ENCODE measurements around the gene LHX4. TPM values are rescaled to one million over a fixed set of nuclear protein-coding genes. Genes with fewer than 3 reads are reported as not detected.

The LHX4 gene
- total RNA-seq, 2 experiments from 2014 or later, result not detected

DNA sequence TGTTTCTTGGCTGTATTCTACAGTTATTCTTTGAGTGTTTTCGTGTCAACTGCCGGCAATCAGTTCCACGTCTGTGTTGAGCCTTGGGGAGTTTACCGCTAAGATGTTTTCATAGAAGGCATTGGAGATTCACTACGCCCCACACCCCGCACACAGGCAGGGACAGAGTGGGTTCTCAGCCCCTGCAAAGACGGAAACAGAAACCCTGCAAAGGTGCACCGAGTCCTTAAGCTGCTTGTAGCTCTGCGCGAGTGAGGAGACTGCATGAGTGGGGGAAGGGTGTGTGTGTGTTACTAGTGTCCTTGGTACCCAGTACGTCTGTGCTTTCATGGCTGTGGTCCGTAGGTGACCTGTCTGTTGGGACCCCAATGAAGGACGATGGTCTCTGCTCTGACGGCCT lies 1.9 kb downstream of the LHX4 start:
- peak overlapping the region; percentile 61 for H3K4me3 Mint-ChIP-seq
- no peak overlapping the region for H3K27ac Mint-ChIP-seq
- H3K36me3 Mint-ChIP-seq (ENCODE audit: low read depth), result no peaks in the 10 kb centered on the region
- CTCF ChIA-PET, result interaction anchor here (0.6 to 2.7 kb wide), 4 partner anchors 11 to 417 kb away, joined by 3 to 8 read pairs (median 4); no protein-coding TSS in a partner anchor
- H3K27me3 Mint-ChIP-seq (ENCODE audit: low read depth), result peaks cover 74% of the 10 kb centered on the region
- no peaks in the 10 kb centered on the region for H3K9me3 Mint-ChIP-seq
- intact Hi-C loops (cut with micrococcal nuclease), result loop anchor here (5.0 kb wide), 1 partner anchor 350 kb away; the partner anchor contains the start of gene TOR1AIP1
- no peak for DNase-seq
- peaks cover 46% of the 10 kb centered on the region for H3K4me1 Mint-ChIP-seq (ENCODE audit: low read depth)

DNA sequence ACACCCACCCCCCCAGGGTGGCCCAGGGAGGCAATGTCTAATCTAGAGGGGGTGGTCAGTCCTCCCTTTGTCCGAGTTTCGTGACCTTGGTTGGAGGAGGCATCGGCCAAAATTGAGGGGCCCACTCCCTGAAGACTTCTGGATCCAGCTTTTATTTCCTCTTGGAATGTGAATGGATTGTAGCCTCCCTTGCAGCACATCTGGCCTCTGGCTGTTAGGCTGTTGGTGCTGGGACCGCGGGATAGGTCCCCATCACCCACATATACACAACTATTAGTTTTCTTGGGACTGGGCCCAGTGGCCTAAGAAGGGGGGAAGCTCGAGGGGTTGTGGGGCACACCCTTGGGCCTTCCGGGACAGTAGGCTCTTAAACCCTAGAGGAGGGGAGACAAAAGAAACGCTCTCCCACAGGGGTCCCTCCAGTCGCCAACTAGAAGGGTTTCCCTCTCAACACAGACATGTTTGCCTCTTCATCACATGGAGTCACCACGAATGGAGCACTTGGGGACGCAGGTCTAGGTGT lies 2.5 kb downstream of the LHX4 start:
- intact Hi-C loops (cut with micrococcal nuclease), result loop anchor here (5.0 kb wide), 1 partner anchor 350 kb away; the partner anchor contains the start of gene TOR1AIP1
- H3K9me3 Mint-ChIP-seq, result no peaks in the 10 kb centered on the region
- H3K27me3 Mint-ChIP-seq (ENCODE audit: low read depth), result peaks cover 80% of the 10 kb centered on the region
- no peak overlapping the region for H3K27ac Mint-ChIP-seq
- CTCF ChIA-PET, result interaction anchor here (1.0 to 2.7 kb wide), 2 partner anchors 20 to 418 kb away, joined by 3 to 8 read pairs; no protein-coding TSS in a partner anchor
- no peak for DNase-seq
- no peak overlapping the region for H3K4me3 Mint-ChIP-seq
- H3K36me3 Mint-ChIP-seq (ENCODE audit: low read depth), result no peaks in the 10 kb centered on the region
- peaks cover 47% of the 10 kb centered on the region for H3K4me1 Mint-ChIP-seq (ENCODE audit: low read depth)

DNA sequence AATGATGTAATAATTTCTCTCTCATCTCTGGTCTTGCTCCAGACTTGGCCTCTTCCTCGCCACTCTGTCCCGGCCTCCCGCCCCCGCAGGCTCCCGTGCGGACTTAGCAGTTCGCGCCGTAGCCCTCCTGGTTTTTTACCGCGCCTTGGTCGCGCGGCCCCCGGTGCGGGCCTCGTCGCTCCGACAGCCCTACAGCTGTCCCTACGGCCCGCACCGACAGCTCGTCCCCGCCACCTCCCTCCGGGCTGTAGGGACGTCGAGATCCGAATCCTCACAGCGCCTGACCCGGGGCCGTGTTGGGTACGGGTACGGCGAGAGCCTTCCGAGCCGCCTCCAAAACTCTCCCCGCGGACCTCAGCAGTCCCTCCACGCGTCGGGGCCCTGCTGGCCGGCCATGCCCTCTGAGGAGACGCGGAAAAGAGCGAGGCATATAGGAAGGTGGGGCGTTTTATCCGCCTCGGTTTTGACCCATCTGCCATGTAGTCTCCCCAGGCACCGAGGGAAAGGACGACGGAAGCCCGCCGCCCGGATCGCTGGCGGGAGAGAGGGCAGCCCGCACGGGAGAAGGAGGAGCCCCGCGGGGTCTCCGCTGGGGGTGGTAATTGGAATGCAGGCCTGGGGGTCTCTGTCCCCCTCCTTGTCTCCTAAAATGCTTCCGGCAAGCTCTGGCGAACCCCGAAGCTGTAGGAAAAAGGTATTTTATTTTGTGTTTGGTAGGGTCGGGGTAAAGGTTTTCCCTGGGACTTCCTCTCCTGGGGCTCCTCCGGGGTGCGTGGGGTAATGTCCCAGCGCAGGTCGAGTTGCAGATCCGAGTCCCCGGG lies 3.3 kb downstream of the LHX4 start:
- intact Hi-C loops (cut with micrococcal nuclease), result loop anchor here (5.0 kb wide), 1 partner anchor 351 kb away; the partner anchor contains the start of gene TOR1AIP1
- H3K36me3 Mint-ChIP-seq (ENCODE audit: low read depth), result no peaks in the 10 kb centered on the region
- no peaks in the 10 kb centered on the region for H3K9me3 Mint-ChIP-seq
- peaks cover 49% of the 10 kb centered on the region for H3K4me1 Mint-ChIP-seq (ENCODE audit: low read depth)
- CTCF ChIA-PET, result interaction anchor here (2.7 kb wide), 1 partner anchor 20 kb away, joined by 8 read pairs; no protein-coding TSS in a partner anchor
- H3K27ac Mint-ChIP-seq, result no peak overlapping the region
- no peak for DNase-seq
- peaks cover 78% of the 10 kb centered on the region for H3K27me3 Mint-ChIP-seq (ENCODE audit: low read depth)
- no peak overlapping the region for H3K4me3 Mint-ChIP-seq

DNA sequence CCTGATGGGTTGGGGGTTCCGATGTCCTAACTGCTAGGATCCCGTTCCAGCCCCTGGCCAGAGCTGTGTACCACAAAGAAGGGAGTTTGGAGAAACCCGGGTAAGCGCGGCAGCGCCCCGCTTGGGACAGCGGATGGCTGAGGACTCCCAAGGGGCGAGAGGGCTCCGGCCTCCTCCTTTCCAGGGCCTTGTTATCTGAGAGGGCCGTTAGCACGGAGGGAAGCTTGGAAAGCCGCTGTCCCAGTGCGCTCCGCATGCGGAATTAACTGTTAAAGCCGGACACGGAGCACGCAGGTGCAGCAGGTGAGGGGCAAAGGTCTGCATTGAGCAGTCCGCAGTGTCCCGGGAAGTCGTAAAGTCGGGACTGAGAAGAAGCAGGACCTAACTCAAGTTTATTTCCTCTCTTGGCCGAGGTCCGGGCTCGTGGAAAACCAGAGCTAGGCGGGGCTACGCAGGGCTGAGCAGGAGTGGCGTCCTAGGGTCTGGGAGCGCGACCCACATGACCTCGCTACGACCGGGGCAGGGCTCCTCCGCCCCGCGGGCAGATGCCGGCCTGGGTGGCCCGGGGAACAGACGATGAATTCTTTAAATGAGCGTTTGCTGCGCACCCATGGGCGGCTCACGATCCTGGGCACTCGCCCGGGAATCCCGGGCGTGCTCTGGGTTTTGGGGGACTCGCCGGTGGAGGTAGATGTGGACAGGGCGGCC lies 4.5 kb downstream of the LHX4 start:
- no peak overlapping the region for H3K27ac Mint-ChIP-seq
- H3K36me3 Mint-ChIP-seq (ENCODE audit: low read depth), result no peaks in the 10 kb centered on the region
- no peak overlapping the region for H3K4me3 Mint-ChIP-seq
- no peak for DNase-seq
- H3K9me3 Mint-ChIP-seq, result no peaks in the 10 kb centered on the region
- CTCF ChIA-PET, result no interaction called here
- H3K27me3 Mint-ChIP-seq (ENCODE audit: low read depth), result peaks cover 76% of the 10 kb centered on the region
- intact Hi-C loops (cut with micrococcal nuclease), result loop anchor here (5.0 kb wide), 1 partner anchor 352 kb away; the partner anchor contains the start of gene TOR1AIP1
- H3K4me1 Mint-ChIP-seq (ENCODE audit: low read depth), result peaks cover 48% of the 10 kb centered on the region

DNA sequence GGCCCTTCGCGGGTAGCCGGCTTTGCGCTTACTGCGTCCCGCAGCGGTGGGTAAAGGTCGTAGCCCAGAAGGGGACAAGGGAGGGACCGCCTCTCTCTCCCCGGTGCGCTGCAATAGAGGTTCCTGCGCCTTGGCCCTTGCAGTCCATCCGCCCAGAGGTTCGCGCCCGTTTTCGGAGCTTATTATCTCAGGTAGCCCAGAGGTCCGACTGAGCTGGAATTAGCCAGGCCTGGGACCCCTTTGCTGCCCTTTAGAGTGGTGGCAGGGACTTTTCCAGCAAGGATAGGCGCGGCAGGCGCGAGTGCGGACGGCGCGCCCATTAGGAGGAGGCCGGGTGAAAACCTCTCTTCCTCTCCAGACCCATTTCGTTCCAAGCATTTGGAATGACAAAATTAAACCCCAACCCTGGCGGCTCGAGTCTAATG lies 5.0 kb downstream of the LHX4 start:
- peaks cover 80% of the 10 kb centered on the region for H3K27me3 Mint-ChIP-seq (ENCODE audit: low read depth)
- no peaks in the 10 kb centered on the region for H3K36me3 Mint-ChIP-seq (ENCODE audit: low read depth)
- DNase-seq, result no peak
- peaks cover 48% of the 10 kb centered on the region for H3K4me1 Mint-ChIP-seq (ENCODE audit: low read depth)
- intact Hi-C loops (cut with micrococcal nuclease), result no loop called here
- no peak overlapping the region for H3K27ac Mint-ChIP-seq
- CTCF ChIA-PET, result no interaction called here
- no peaks in the 10 kb centered on the region for H3K9me3 Mint-ChIP-seq
- H3K4me3 Mint-ChIP-seq, result no peak overlapping the region

DNA sequence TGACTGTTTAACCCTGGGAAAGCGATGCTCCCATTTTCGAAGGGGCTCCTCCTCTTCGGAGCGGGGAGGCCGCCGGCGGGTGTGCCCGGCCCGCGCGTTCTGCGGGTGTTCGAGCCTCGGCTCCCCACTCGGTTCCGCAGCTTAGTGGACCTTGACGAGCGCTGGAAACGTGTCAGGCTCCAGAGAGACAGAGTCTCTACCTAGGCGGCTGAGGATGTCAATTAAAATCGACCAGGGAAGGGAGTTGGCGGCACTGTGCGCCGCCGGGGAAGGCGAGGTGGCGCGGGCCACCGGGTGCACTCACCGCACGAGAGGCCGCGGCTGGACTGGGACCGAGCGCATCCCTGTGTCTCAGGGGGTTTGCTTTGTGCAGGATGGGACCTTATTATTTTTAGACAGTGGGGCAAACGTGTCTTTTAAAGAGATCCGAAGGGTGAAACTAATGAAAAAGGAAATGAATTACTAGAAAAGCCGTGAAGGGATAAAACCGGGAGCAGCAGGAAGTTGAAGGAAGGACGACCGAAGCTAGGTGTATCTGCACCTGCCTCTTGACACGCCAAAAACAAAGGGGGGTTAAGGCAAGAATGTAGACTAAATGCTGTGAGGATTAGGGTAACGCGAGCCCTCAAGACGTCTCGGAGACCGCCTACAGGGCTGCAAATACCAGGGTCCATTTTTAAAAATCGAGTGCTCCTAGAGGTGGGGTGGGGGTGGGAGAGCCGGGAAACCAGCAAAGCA lies 5.6 kb downstream of the LHX4 start:
- intact Hi-C loops (cut with micrococcal nuclease), result loop anchor here (1.0 kb wide), 1 partner anchor 7 kb away; no protein-coding TSS in a partner anchor
- CTCF ChIA-PET, result interaction anchor here (0.7 kb wide), 1 partner anchor 485 kb away, joined by 4 read pairs; no protein-coding TSS in a partner anchor
- Mint-ChIP-seq H3K36me3 (ENCODE audit: low read depth) (no peaks in the 10 kb centered on the region), H3K27me3 (ENCODE audit: low read depth) (peaks cover 81% of the 10 kb centered on the region), H3K27ac (no peak overlapping the region), H3K4me1 (ENCODE audit: low read depth) (peaks cover 48% of the 10 kb centered on the region), H3K4me3 (no peak overlapping the region), H3K9me3 (no peaks in the 10 kb centered on the region)
- DNase-seq, result no peak

DNA sequence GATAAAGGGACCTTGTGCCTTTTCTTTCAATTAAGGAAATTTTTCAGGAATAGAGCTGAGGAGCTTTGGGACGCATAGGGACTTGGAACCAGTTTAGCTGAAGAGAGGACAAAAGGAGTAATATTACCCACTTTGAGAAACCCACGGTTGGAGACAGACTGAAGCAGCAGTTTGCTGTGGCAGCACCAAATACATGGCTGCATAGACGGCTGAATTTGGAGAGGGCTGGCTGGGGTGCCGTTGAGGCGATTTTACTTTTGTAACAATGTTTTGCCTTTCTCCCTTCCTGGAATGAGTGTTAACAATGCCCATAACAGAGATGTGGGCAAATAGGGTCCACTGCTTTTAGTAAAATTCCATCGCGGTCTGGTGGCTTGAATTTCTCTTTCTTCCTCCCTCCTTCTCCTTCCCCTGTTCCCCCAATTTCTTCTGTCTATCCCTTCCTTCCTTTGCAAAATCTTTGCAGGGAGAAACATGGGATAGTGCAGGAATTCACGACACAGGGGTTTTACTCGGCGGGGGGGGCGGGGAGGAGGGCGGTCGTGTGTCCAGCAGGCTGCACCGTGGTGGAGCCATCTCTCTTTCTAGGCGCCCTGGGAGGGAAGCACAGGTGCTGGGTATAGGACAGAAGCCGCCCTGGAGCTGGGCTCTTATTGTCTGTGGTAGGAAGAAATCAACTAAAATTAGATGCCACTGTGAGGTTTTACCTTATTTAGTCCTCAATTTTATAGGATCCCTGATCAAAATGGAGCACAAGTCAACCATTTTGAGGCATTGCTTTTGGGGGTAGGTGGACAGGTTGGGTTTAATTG lies 6.8 kb downstream of the LHX4 start:
- Mint-ChIP-seq H3K4me3 (no peak overlapping the region), H3K36me3 (ENCODE audit: low read depth) (no peaks in the 10 kb centered on the region), H3K4me1 (ENCODE audit: low read depth) (peaks cover 44% of the 10 kb centered on the region), H3K27me3 (ENCODE audit: low read depth) (peaks cover 84% of the 10 kb centered on the region), H3K9me3 (no peaks in the 10 kb centered on the region), H3K27ac (no peak overlapping the region)
- CTCF ChIA-PET, result no interaction called here
- intact Hi-C loops (cut with micrococcal nuclease), result loop anchor here (1.0 kb wide), 1 partner anchor 9 kb away; no protein-coding TSS in a partner anchor
- DNase-seq, result no peak

DNA sequence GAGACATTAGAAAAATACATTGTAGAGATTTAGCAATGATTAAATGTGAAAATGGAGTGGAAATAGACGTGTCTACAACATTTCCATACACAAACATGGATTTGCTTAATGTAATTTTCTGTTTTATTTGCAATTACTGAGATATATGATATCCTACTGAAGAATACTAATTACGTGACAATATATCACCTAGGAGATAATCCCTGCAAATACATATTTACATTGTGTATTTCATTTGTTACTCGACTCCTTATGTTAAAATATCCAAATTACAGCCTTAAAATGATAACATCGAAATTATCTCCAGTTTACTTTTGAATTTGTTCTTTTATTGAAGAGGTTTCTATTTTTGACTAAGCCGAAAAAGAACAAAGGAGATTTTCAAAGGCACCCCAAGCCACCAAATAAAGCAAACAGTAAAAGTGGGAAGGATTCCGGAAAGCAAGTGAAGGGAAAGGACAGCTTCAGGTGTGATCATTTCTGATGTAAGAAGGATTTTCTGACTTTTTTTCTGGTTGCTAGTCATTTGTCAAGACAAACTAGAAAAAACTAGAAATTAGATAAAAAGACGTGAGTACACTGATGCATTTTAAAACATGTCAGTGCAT lies 7.9 kb downstream of the LHX4 start:
- Mint-ChIP-seq H3K27ac (no peak overlapping the region), H3K36me3 (ENCODE audit: low read depth) (no peaks in the 10 kb centered on the region), H3K27me3 (ENCODE audit: low read depth) (peaks cover 82% of the 10 kb centered on the region), H3K4me3 (no peak overlapping the region), H3K9me3 (no peaks in the 10 kb centered on the region), H3K4me1 (ENCODE audit: low read depth) (peaks cover 38% of the 10 kb centered on the region)
- DNase-seq, result no peak
- CTCF ChIA-PET, result interaction anchor here (1.2 kb wide), 1 partner anchor 12 kb away, joined by 3 read pairs; no protein-coding TSS in a partner anchor
- intact Hi-C loops (cut with micrococcal nuclease), result loop anchor here (1.0 kb wide), 1 partner anchor 25 kb away; no protein-coding TSS in a partner anchor

DNA sequence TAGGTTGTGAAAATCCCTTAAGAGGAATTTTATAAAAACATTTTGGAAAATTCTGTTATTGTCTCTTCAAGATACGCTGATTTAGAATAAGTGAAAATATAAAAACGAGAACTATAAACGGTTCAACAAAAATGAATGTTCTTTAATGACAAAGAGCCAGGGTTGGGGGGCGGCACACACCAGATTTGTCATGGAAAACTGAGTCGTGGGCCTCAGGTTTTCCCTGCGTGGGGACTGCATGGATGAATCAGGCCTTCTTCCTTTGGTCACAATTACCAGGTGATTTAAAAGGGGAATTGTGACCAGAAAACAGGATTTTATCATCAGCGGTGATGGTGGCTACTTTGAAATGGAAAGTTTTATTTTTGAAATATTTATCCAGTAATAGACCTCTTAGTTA lies 8.6 kb downstream of the LHX4 start:
- intact Hi-C loops (cut with micrococcal nuclease), result loop anchor here (1.0 kb wide), 1 partner anchor 25 kb away; no protein-coding TSS in a partner anchor
- no peak for DNase-seq

DNA sequence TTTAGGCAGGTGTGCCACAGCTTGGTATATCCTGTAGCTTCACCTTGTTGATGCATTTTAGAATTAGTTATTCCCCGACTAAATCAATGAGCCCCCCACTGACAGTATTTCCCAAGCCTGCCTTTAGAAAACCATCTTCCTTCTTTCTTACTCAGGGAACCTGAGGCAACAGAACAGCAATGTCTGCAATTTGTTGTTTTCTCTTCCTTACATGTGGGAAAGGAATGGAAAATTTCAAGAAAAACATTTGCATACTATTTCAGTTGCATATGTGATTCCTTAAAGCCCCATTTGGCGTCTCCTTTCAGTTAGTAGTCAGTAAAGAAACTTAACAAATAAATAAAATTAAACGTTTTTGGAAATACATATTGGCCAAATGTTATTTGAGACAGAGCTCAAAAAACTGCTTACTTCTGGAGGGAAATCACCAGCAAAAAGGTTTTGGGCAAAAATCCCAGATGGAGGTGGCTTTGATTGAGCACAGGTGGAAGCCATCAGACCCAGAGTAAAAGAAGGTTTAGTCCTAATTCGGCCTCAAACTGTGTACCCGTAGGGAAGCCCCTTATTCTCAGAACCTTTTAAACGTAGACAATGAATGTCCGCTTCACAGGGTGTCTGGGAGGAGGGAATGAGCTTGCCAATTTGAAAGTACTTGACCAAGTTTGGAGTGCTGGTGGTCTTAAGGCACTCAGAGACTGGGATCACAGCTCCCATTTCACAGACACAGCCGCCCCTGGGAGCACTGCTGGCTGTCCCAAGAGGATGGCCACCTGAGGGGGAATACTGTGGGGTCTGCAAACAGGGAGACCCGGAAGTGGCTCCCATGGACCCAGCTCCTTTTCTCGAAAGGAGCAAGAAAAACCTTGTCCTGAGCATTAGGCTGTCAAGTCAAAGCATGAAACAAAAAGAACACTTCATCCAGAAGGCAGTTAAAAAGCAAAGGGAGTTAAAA lies 9.4 kb downstream of the LHX4 start:
- Mint-ChIP-seq H3K9me3 (no peaks in the 10 kb centered on the region), H3K4me3 (no peak overlapping the region), H3K27me3 (ENCODE audit: low read depth) (peaks cover 78% of the 10 kb centered on the region), H3K36me3 (ENCODE audit: low read depth) (no peaks in the 10 kb centered on the region), H3K27ac (no peak overlapping the region), H3K4me1 (ENCODE audit: low read depth) (peaks cover 26% of the 10 kb centered on the region)
- intact Hi-C loops (cut with micrococcal nuclease), result no loop called here
- CTCF ChIA-PET, result interaction anchor here (0.6 to 0.8 kb wide), 3 partner anchors 13 to 425 kb away, joined by 3 to 4 read pairs (median 4); no protein-coding TSS in a partner anchor
- no peak for DNase-seq

More for the DNA sequence above, 8.6 kb downstream of the LHX4 start:
- CTCF ChIA-PET, result interaction anchor here (1.2 kb wide), 1 partner anchor 12 kb away, joined by 3 read pairs; no protein-coding TSS in a partner anchor
- Mint-ChIP-seq H3K4me1 (ENCODE audit: low read depth) (peaks cover 32% of the 10 kb centered on the region), H3K9me3 (no peaks in the 10 kb centered on the region), H3K36me3 (ENCODE audit: low read depth) (no peaks in the 10 kb centered on the region), H3K27me3 (ENCODE audit: low read depth) (peaks cover 79% of the 10 kb centered on the region), H3K27ac (no peak overlapping the region), H3K4me3 (no peak overlapping the region)

Data from activated naive CD4-positive, alpha-beta T cell treated with anti-CD3 and anti-CD28 coated beads for 36 hours (primary cell).